HepG2 (cell line): ENCODE data around the gene JOSD1. TPM values are rescaled to one million over a fixed set of nuclear protein-coding genes. Genes with fewer than 3 reads are reported as not detected.

Experiments used
- CBFB ChIP-seq: sonication (generic); formaldehyde crosslinking; IDR thresholded peaks from 2 replicates; pipeline ENCODE4 v1.4.0; 2020; ENCODE audit warnings: missing genetic modification reagents
- ELF1 ChIP-seq: sonication (generic); formaldehyde crosslinking; IDR thresholded peaks from 2 replicates; pipeline ENCODE4 v1.4.0; 2020; ENCODE audit warnings: missing genetic modification reagents
- GATAD2A ChIP-seq: IDR thresholded peaks from 2 replicates; pipeline ENCODE4 v1.6.1; 2016
- NCOR1 ChIP-seq: fragments of 200-600 bp; sonication (generic); IDR thresholded peaks from 2 replicates; pipeline ENCODE4 v1.7.0; 2017; ENCODE audit warnings: antibody characterized with exemption, low read length, borderline replicate concordance
- SMAD9 ChIP-seq: sonication (generic); formaldehyde crosslinking; IDR thresholded peaks from 2 replicates; pipeline ENCODE4 v1.5.1; 2020; ENCODE audit warnings: mild to moderate bottlenecking, missing genetic modification reagents
- ZNF451 ChIP-seq: sonication (generic); formaldehyde crosslinking; IDR thresholded peaks from 2 replicates; pipeline ENCODE4 v1.5.0; 2020; ENCODE audit warnings: mild to moderate bottlenecking, missing genetic modification reagents
- ZNF550 ChIP-seq: sonication (generic); formaldehyde crosslinking; IDR thresholded peaks from 2 replicates; pipeline ENCODE4 v1.4.0; 2020; ENCODE audit warnings: mild to moderate bottlenecking, missing genetic modification reagents, borderline replicate concordance
- polyA plus RNA-seq, 8 experiments: library from polyadenylated mRNA; depleted of rRNA in 3 of 8; stranded (reverse) in 7 of 8; unstranded in 1 of 8; fragments of >200 nt; fragmentation: Illumina TruSeq in 4 of 8; extraction: Trizol in 4 of 8; gene quantifications; 2 replicates each; pipeline versions ENCODE4 v1.2.1 to v1.2.3, GENCODE V29; 2011 to 2016; ENCODE audit warnings: low read depth in 4 of 8, missing spikeins in 1 of 8, mixed read lengths in 1 of 8; ENCODE audit not compliant: insufficient read depth in 1 of 8
- total RNA-seq, 5 experiments: library from RNA; depleted of rRNA; stranded (reverse); fragments of >200 nt; fragmentation: Illumina TruSeq; extraction: Trizol; gene quantifications; 2 replicates each; pipeline ENCODE4 v1.2.3, GENCODE V29; 2016; ENCODE audit warnings: low read depth in 1 of 5
- TF ChIP-seq, protein P1 (sequence below), 2 experiments: sonication (generic) in 1 of 2; formaldehyde crosslinking in 1 of 2; IDR thresholded peaks; 2 replicates each; pipeline versions ENCODE4 v1.6.1 to v1.9.0; 2014 to 2022; ENCODE audit warnings: antibody characterized with exemption in 1 of 2, borderline replicate concordance in 1 of 2, inconsistent platforms in 1 of 2, low read depth in 1 of 2, missing genetic modification reagents in 1 of 2
- TF ChIP-seq, protein P2 (sequence below), 2 experiments: fragments of 450-650 bp in 1 of 2; sonication (generic) in 1 of 2; formaldehyde crosslinking in 1 of 2; IDR thresholded peaks; 2 replicates each; pipeline versions ENCODE4 v1.6.1 to v1.8.0; 2016 to 2022; ENCODE audit warnings: antibody characterized with exemption in 1 of 2, mild to moderate bottlenecking in 1 of 2, missing genetic modification reagents in 1 of 2
- TF ChIP-seq, protein P3 (sequence below): sonication (generic); formaldehyde crosslinking; IDR thresholded peaks from 2 replicates; pipeline ENCODE4 v1.4.0; 2020; ENCODE audit warnings: missing genetic modification reagents, borderline replicate concordance

JOSD1 gene
- total and polyA plus RNA-seq, 2 of the 13 experiments (the other 11 are each of a cell fraction or from before 2014, with no cell fraction given) = 31.7 to 38.4 TPM

DNA sequence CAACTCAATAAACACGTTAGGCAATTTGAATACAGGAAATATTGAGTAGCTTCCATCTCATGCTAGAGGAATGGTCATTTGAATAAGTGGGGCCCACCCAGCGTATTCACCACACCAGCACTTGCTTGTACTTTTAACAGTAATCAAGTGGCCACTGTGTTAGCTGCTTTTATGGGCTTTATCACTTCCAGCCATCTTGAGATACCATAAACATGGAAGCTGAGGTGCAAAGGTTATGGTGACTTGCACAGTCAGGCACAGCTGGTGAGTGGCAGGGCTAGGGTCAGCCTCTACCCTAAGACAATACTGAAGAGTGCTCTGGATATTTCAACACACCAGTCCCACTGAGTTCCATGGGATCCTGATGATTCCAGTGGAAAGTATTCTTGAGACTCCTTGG lies 6.7 kb downstream of the JOSD1 start (continued):
- TF ChIP-seq, protein P1, sequence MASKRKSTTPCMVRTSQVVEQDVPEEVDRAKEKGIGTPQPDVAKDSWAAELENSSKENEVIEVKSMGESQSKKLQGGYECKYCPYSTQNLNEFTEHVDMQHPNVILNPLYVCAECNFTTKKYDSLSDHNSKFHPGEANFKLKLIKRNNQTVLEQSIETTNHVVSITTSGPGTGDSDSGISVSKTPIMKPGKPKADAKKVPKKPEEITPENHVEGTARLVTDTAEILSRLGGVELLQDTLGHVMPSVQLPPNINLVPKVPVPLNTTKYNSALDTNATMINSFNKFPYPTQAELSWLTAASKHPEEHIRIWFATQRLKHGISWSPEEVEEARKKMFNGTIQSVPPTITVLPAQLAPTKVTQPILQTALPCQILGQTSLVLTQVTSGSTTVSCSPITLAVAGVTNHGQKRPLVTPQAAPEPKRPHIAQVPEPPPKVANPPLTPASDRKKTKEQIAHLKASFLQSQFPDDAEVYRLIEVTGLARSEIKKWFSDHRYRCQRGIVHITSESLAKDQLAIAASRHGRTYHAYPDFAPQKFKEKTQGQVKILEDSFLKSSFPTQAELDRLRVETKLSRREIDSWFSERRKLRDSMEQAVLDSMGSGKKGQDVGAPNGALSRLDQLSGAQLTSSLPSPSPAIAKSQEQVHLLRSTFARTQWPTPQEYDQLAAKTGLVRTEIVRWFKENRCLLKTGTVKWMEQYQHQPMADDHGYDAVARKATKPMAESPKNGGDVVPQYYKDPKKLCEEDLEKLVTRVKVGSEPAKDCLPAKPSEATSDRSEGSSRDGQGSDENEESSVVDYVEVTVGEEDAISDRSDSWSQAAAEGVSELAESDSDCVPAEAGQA (IDR thresholded peaks at IDR 0.05; ENCODE audit: low read depth) = no peak
- TF ChIP-seq, protein P1 (CRISPR knock-in tag; IDR thresholded peaks at IDR 0.05; ENCODE audit: borderline replicate concordance) = no peak
- TF ChIP-seq GATAD2A (CRISPR knock-in tag) = 0 out of 2 replicates have a peak, but pooled peaks have one; percentile 36
- TF ChIP-seq CBFB (CRISPR knock-in tag) = no peak
- no peak for TF ChIP-seq ZNF550 (CRISPR knock-in tag)
- TF ChIP-seq, protein P2, sequence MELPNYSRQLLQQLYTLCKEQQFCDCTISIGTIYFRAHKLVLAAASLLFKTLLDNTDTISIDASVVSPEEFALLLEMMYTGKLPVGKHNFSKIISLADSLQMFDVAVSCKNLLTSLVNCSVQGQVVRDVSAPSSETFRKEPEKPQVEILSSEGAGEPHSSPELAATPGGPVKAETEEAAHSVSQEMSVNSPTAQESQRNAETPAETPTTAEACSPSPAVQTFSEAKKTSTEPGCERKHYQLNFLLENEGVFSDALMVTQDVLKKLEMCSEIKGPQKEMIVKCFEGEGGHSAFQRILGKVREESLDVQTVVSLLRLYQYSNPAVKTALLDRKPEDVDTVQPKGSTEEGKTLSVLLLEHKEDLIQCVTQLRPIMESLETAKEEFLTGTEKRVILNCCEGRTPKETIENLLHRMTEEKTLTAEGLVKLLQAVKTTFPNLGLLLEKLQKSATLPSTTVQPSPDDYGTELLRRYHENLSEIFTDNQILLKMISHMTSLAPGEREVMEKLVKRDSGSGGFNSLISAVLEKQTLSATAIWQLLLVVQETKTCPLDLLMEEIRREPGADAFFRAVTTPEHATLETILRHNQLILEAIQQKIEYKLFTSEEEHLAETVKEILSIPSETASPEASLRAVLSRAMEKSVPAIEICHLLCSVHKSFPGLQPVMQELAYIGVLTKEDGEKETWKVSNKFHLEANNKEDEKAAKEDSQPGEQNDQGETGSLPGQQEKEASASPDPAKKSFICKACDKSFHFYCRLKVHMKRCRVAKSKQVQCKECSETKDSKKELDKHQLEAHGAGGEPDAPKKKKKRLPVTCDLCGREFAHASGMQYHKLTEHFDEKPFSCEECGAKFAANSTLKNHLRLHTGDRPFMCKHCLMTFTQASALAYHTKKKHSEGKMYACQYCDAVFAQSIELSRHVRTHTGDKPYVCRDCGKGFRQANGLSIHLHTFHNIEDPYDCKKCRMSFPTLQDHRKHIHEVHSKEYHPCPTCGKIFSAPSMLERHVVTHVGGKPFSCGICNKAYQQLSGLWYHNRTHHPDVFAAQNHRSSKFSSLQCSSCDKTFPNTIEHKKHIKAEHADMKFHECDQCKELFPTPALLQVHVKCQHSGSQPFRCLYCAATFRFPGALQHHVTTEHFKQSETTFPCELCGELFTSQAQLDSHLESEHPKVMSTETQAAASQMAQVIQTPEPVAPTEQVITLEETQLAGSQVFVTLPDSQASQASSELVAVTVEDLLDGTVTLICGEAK (IDR thresholded peaks at IDR 0.05) = no peak
- TF ChIP-seq, protein P2 (CRISPR knock-in tag; IDR thresholded peaks at IDR 0.05) = no peak
- TF ChIP-seq NCOR1 = no peak
- no peak for TF ChIP-seq ELF1 (CRISPR knock-in tag)
- no peak for TF ChIP-seq SMAD9
- TF ChIP-seq ZNF451 (CRISPR knock-in tag) = no peak
- TF ChIP-seq, protein P3, sequence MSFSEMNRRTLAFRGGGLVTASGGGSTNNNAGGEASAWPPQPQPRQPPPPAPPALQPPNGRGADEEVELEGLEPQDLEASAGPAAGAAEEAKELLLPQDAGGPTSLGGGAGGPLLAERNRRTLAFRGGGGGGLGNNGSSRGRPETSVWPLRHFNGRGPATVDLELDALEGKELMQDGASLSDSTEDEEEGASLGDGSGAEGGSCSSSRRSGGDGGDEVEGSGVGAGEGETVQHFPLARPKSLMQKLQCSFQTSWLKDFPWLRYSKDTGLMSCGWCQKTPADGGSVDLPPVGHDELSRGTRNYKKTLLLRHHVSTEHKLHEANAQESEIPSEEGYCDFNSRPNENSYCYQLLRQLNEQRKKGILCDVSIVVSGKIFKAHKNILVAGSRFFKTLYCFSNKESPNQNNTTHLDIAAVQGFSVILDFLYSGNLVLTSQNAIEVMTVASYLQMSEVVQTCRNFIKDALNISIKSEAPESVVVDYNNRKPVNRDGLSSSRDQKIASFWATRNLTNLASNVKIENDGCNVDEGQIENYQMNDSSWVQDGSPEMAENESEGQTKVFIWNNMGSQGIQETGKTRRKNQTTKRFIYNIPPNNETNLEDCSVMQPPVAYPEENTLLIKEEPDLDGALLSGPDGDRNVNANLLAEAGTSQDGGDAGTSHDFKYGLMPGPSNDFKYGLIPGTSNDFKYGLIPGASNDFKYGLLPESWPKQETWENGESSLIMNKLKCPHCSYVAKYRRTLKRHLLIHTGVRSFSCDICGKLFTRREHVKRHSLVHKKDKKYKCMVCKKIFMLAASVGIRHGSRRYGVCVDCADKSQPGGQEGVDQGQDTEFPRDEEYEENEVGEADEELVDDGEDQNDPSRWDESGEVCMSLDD (CRISPR knock-in tag) = no peak
